ENCODE results near the gene CFAP46. TPM values are rescaled to one million over a fixed set of nuclear protein-coding genes. Genes with fewer than 3 reads are reported as not detected.

CFAP46 gene
- total and polyA plus RNA-seq, 2 donors from 2014 or later: 3.8 to 8.3 TPM

DNA sequence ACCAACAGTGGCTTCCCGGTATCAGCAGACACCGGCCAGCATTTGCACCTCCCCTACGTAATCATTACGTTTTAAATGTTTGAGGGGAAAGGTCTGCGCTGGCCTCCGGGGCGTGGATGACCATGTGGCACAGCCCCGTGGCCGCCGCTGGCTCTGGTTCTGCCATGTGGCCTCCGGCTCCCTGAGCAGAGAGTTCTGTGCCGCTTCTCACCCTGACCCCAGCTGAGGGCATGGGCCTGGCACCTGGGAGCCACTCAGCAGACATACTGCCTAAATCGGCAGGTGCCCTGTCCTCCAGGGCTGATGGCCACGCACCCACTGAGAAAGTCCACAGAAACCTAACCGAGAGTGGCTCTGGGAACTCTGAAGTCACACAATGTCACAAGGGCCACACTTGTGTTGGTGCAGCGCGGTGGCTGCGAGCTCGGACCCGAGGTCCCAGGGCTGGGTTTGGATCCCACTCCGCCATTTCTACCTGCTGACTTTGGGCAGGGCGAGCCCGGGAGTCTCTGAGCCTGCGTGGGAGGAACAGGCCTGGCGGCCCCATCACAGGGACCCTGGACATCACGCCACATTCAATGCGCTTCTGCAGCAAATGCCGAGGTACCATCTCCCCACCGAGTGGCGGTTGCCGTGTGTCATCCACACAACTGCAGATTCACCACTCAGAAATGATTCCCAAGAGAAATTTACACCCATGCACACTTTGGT is 25.3 kb downstream of the CFAP46 start:
- H3K4me3 ChIP-seq (ENCODE audit: low read length in 3 of 3): no peak overlapping the region
- FAIRE-seq: no peak
- no peaks in the 10 kb centered on the region for H3K9me3 ChIP-seq (ENCODE audit: control insufficient read depth in 2 of 3, insufficient read depth in 1 of 3, low read length in 3 of 3)
- peaks cover 0 to 10% (median 0%) of the 10 kb centered on the region in 3 donors for H3K4me1 ChIP-seq (ENCODE audit: control insufficient read depth in 2 of 3, insufficient read depth in 2 of 3, low read depth in 1 of 3, low read length in 3 of 3)
- TF ChIP-seq, protein P1, sequence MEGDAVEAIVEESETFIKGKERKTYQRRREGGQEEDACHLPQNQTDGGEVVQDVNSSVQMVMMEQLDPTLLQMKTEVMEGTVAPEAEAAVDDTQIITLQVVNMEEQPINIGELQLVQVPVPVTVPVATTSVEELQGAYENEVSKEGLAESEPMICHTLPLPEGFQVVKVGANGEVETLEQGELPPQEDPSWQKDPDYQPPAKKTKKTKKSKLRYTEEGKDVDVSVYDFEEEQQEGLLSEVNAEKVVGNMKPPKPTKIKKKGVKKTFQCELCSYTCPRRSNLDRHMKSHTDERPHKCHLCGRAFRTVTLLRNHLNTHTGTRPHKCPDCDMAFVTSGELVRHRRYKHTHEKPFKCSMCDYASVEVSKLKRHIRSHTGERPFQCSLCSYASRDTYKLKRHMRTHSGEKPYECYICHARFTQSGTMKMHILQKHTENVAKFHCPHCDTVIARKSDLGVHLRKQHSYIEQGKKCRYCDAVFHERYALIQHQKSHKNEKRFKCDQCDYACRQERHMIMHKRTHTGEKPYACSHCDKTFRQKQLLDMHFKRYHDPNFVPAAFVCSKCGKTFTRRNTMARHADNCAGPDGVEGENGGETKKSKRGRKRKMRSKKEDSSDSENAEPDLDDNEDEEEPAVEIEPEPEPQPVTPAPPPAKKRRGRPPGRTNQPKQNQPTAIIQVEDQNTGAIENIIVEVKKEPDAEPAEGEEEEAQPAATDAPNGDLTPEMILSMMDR (IDR thresholded peaks at IDR 0.05; ENCODE audit: borderline replicate concordance, extremely low read depth, insufficient read depth): no peak
- H3K27me3 ChIP-seq (ENCODE audit: control insufficient read depth, insufficient read depth, low read length): no peaks in the 10 kb centered on the region
- peak in 2 of 5 donors; percentile 34 to 57 for DNase-seq
- no peak overlapping the region for H3K9ac ChIP-seq (ENCODE audit: low read length in 3 of 3)
- peak overlapping the region in 1 of 2 donors; percentile 11 for H3K27ac ChIP-seq (ENCODE audit: low read depth in 2 of 2, low read length in 2 of 2)
- H3K36me3 ChIP-seq (ENCODE audit: control insufficient read depth in 2 of 3, insufficient read depth in 3 of 3, low read length in 3 of 3): no peaks in the 10 kb centered on the region
- intact Hi-C loops (cut with DNase I): no loop called here

GRCh38 chr10:132916421-132916841 is 25.9 kb downstream of the CFAP46 start:
- Histone ChIP-seq H3K4me3 (ENCODE audit: low read length in 3 of 3) (no peak overlapping the region), H3K36me3 (ENCODE audit: control insufficient read depth in 2 of 3, insufficient read depth in 3 of 3, low read length in 3 of 3) (no peaks in the 10 kb centered on the region), H3K9me3 (ENCODE audit: control insufficient read depth in 2 of 3, insufficient read depth in 1 of 3, low read length in 3 of 3) (no peaks in the 10 kb centered on the region), H3K27me3 (ENCODE audit: control insufficient read depth, insufficient read depth, low read length) (no peaks in the 10 kb centered on the region), H3K4me1 (ENCODE audit: control insufficient read depth in 2 of 3, insufficient read depth in 2 of 3, low read depth in 1 of 3, low read length in 3 of 3) (peaks cover 0 to 10% (median 0%) of the 10 kb centered on the region in 3 donors), H3K9ac (ENCODE audit: low read length in 3 of 3) (no peak overlapping the region), H3K27ac (ENCODE audit: low read depth in 2 of 2, low read length in 2 of 2) (peak overlapping the region in 1 of 2 donors; percentile 11)
- TF ChIP-seq, protein P1 (IDR thresholded peaks at IDR 0.05; ENCODE audit: borderline replicate concordance, extremely low read depth, insufficient read depth): no peak
- FAIRE-seq (no peak), DNase-seq (peak in 4 of 5 donors; percentile 51 to 82 (median 60))
- intact Hi-C loops (cut with DNase I): no loop called here

DNA sequence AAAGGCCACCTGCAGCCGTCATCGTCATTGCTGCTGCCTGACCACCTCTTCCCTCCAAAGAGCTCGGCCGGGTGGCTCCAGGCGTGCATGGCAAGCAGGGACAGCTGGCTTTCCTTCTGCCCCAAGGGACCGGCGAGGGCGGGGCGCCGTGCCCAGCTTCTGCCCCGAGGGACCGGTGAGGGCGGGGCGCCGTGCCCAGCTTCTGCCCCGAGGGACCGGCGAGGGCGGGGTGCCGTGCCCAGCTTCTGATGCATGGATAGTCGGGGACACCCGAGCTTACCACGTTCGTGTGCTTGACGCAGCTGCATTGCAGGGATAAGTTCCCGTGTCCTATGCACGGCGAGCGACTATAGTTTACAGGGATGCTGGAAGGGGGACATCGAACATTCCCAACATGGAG is 27.0 kb downstream of the CFAP46 start:
- DNase-seq (peak in 1 of 5 donors; percentile 64), FAIRE-seq (no peak)

More for the DNA sequence above, 27.0 kb downstream of the CFAP46 start:
- intact Hi-C loops (cut with DNase I): no loop called here
- H3K27ac ChIP-seq (ENCODE audit: low read depth in 2 of 2, low read length in 2 of 2): no peak overlapping the region
- TF ChIP-seq, protein P1 (IDR thresholded peaks at IDR 0.05; ENCODE audit: borderline replicate concordance, extremely low read depth, insufficient read depth): no peak
- H3K9me3 ChIP-seq (ENCODE audit: control insufficient read depth in 2 of 3, insufficient read depth in 1 of 3, low read length in 3 of 3): no peaks in the 10 kb centered on the region
- peaks cover 0 to 10% (median 0%) of the 10 kb centered on the region in 3 donors for H3K4me1 ChIP-seq (ENCODE audit: control insufficient read depth in 2 of 3, insufficient read depth in 2 of 3, low read depth in 1 of 3, low read length in 3 of 3)
- H3K4me3 ChIP-seq (ENCODE audit: low read length in 3 of 3): no peak overlapping the region
- no peaks in the 10 kb centered on the region for H3K36me3 ChIP-seq (ENCODE audit: control insufficient read depth in 2 of 3, insufficient read depth in 3 of 3, low read length in 3 of 3)
- H3K9ac ChIP-seq (ENCODE audit: low read length in 3 of 3): no peak overlapping the region
- no peaks in the 10 kb centered on the region for H3K27me3 ChIP-seq (ENCODE audit: control insufficient read depth, insufficient read depth, low read length)
